Measurements from ENCODE around the gene ZNF556. TPM values are rescaled to one million over a fixed set of nuclear protein-coding genes. Genes with fewer than 3 reads are reported as not detected.

ZNF556 gene
- polyA plus RNA-seq, 1 experiment: not detected

DNA sequence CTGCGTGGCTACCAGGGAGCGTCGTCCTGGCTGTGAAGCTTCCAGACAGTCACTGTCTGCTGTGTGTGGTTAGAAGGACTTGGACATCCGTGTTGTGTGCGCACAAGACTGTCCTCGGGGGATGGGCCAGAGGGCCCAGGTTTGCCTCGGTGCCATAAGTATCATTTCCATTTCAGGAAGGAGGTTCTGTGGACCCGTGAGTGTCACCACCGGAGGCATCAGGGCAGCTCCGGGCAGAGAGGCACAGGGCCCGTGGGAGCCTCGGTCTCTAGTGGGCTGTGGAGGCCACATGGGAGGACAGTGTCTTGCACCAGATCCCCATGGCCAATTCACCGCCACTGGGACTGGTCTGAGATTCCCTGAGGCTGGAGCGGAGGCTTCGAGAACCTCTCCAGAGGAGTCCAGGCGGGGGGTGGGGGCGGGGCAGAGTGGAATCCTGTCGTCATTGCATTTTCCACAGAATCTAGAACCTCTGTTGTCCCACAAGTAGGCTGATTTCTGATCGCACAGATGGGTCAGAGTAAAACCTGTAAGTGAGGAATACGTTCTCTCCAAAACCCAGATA lies 39.6 kb downstream of the ZNF556 start:
- Histone ChIP-seq H3K9me3 (ENCODE audit: control insufficient read depth, insufficient read depth, low read length) (peaks cover 18% of the 10 kb centered on the region; the same call in 1 of the 2 replicates), H3K27me3 (ENCODE audit: control insufficient read depth, insufficient read depth, low read length) (no peaks in the 10 kb centered on the region), H3K27ac (ENCODE audit: low read depth, low read length) (no peak overlapping the region), H3K4me3 (ENCODE audit: low read depth, low read length) (no peak overlapping the region)
- DNase-seq (ENCODE audit: low read depth, low spot score): no peak
- ChIA-PET CTCF (interaction anchor here (0.6 kb wide), 1 partner anchor 19 kb away, joined by 4 read pairs; no protein-coding TSS in a partner anchor), POLR2A (no interaction called here)
- TF ChIP-seq, protein P1, sequence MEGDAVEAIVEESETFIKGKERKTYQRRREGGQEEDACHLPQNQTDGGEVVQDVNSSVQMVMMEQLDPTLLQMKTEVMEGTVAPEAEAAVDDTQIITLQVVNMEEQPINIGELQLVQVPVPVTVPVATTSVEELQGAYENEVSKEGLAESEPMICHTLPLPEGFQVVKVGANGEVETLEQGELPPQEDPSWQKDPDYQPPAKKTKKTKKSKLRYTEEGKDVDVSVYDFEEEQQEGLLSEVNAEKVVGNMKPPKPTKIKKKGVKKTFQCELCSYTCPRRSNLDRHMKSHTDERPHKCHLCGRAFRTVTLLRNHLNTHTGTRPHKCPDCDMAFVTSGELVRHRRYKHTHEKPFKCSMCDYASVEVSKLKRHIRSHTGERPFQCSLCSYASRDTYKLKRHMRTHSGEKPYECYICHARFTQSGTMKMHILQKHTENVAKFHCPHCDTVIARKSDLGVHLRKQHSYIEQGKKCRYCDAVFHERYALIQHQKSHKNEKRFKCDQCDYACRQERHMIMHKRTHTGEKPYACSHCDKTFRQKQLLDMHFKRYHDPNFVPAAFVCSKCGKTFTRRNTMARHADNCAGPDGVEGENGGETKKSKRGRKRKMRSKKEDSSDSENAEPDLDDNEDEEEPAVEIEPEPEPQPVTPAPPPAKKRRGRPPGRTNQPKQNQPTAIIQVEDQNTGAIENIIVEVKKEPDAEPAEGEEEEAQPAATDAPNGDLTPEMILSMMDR (IDR thresholded peaks at IDR 0.05; ENCODE audit: low read depth, low read length): no peak

DNA sequence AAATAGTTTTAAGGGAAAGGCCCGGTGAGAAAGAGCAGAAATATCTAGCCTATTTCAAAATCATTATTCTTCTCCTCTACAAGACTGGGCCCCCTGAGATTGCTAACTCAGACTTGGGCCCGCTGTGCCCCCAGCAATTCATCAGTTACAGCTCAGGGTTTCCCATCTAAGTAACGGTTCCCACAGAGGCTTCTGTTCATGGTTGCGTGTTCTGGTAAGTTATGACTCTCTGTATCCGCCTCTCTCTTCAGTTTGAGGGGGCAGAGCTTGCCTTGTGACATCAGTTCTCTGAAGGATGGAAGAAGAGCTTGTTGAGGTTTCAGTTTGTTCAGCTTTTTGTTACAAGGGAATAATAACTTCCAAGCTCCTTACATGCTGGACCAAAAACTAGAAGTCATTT lies 45.2 kb downstream of the ZNF556 start:
- TF ChIP-seq, protein P1 (IDR thresholded peaks at IDR 0.05; ENCODE audit: low read depth, low read length): no peak
- ChIA-PET CTCF (no interaction called here), POLR2A (no interaction called here)
- Histone ChIP-seq H3K27ac (ENCODE audit: low read depth, low read length) (no peak overlapping the region), H3K27me3 (ENCODE audit: control insufficient read depth, insufficient read depth, low read length) (no peaks in the 10 kb centered on the region), H3K9me3 (ENCODE audit: control insufficient read depth, insufficient read depth, low read length) (peaks cover 29% of the 10 kb centered on the region), H3K4me3 (ENCODE audit: low read depth, low read length) (no peak overlapping the region)
- DNase-seq (ENCODE audit: low read depth, low spot score): no peak

DNA sequence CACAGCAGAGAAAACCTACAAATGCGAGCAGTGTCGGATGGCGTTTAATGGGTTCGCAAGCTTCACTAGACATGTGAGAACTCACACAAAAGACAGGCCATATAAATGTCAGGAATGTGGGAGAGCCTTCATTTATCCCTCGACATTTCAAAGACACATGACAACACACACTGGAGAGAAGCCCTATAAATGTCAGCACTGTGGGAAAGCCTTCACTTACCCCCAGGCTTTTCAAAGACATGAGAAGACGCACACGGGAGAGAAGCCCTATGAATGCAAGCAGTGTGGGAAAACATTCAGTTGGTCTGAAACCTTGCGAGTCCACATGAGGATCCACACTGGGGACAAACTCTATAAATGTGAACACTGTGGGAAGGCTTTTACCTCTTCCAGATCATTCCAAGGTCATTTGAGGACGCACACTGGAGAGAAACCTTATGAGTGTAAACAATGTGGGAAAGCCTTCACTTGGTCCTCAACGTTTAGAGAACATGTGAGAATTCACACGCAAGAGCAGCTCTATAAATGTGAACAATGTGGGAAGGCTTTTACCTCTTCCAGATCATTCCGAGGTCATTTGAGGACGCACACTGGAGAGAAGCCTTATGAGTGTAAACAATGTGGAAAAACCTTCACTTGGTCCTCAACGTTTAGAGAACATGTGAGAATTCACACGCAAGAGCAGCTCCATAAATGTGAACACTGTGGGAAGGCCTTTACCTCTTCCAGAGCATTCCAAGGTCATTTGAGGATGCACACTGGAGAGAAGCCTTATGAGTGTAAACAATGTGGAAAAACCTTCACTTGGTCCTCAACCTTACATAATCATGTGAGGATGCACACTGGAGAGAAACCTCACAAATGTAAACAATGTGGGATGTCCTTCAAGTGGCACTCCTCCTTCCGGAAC lies 50.4 kb downstream of the ZNF556 start:
- Histone ChIP-seq H3K27ac (ENCODE audit: low read depth, low read length) (no peak overlapping the region), H3K9me3 (ENCODE audit: control insufficient read depth, insufficient read depth, low read length) (peaks cover 32% of the 10 kb centered on the region), H3K27me3 (ENCODE audit: control insufficient read depth, insufficient read depth, low read length) (no peaks in the 10 kb centered on the region), H3K4me3 (ENCODE audit: low read depth, low read length) (no peak overlapping the region)
- DNase-seq (ENCODE audit: low read depth, low spot score): no peak
- ChIA-PET CTCF (interaction anchor here (1.5 kb wide), 1 partner anchor 31 kb away, joined by 3 read pairs; no protein-coding TSS in a partner anchor), POLR2A (no interaction called here)
- TF ChIP-seq, protein P1 (IDR thresholded peaks at IDR 0.05; ENCODE audit: low read depth, low read length): no peak

DNA sequence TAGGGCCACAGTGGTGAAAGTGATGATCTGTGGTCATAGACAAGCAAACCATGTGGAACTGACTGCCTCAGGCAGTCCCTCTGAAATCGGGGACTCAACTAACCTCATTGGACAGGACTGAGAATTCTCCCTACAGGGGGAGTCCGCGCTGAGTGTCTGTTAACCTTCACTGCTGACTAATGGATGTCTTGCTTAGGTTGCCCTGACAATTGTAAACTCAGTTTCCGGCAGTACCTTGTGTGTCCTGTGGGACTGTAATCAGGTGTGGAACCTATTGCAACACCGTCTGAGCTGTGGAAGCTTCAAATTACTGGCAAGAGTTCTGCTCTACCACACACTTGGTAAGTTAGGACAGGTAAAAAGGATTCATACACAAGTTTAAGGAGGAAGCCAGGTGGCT lies 55.9 kb downstream of the ZNF556 start:
- Histone ChIP-seq H3K9me3 (ENCODE audit: control insufficient read depth, insufficient read depth, low read length) (peaks cover 30% of the 10 kb centered on the region), H3K27me3 (ENCODE audit: control insufficient read depth, insufficient read depth, low read length) (no peaks in the 10 kb centered on the region), H3K27ac (ENCODE audit: low read depth, low read length) (no peak overlapping the region), H3K4me3 (ENCODE audit: low read depth, low read length) (no peak overlapping the region)
- TF ChIP-seq, protein P1 (IDR thresholded peaks at IDR 0.05; ENCODE audit: low read depth, low read length): no peak
- CTCF ChIA-PET: interaction anchor here (1.2 to 1.5 kb wide), 3 partner anchors 28 to 36 kb away, joined by 3 to 5 read pairs (median 4); no protein-coding TSS in a partner anchor
- no peak for DNase-seq (ENCODE audit: low read depth, low spot score)
- POLR2A ChIA-PET: interaction anchor here (1.2 kb wide), 1 partner anchor 27 kb away, joined by 7 read pairs; no protein-coding TSS in a partner anchor

DNA sequence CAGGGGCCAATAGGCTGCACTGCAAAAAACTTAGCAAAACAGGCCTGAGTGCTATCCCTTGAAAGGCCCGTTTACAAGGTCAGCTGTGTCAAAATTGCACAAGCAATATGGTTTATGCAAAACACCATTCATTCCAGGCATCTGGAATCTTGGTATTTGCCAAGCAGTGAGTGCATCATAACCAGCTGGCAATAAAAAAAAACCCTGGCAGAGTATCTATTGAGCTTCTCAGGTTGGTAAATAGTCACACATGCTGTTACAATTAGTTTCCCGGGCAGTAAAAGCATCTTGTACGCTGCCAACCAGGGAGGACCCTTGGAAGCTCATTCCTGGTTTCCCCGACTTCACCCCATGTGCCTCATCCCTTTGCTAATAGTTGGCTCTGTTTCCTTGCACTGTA lies 56.4 kb downstream of the ZNF556 start:
- CTCF ChIA-PET: interaction anchor here (1.0 to 1.5 kb wide), 4 partner anchors 27 to 288 kb away, joined by 3 to 5 read pairs (median 4); no protein-coding TSS in a partner anchor
- Histone ChIP-seq H3K27ac (ENCODE audit: low read depth, low read length) (no peak overlapping the region), H3K9me3 (ENCODE audit: control insufficient read depth, insufficient read depth, low read length) (peaks cover 27% of the 10 kb centered on the region), H3K27me3 (ENCODE audit: control insufficient read depth, insufficient read depth, low read length) (no peaks in the 10 kb centered on the region), H3K4me3 (ENCODE audit: low read depth, low read length) (no peak overlapping the region)
- TF ChIP-seq, protein P1 (IDR thresholded peaks at IDR 0.05; ENCODE audit: low read depth, low read length): no peak
- POLR2A ChIA-PET: interaction anchor here (1.2 kb wide), 1 partner anchor 27 kb away, joined by 7 read pairs; no protein-coding TSS in a partner anchor
- no peak for DNase-seq (ENCODE audit: low read depth, low spot score)

Measured in AG04450 (cell line).